NCI-H460 (cell line): Measurements from ENCODE around the gene KIAA0040. TPM values are rescaled to one million over a fixed set of nuclear protein-coding genes. Genes with fewer than 3 reads are reported as not detected.

Experiments
- DNase-seq: peaks from one replicate; pipeline ENCODE4 v3.0.0-alpha.2; 2016; ENCODE audit warnings: low read depth; ENCODE audit errors: extremely low read depth
- total RNA-seq: library from RNA; depleted of rRNA; stranded (reverse); fragments of >200 nt; shearing (Covaris generic); gene quantifications from 2 replicates; pipeline ENCODE4 v1.2.3, GENCODE V29; 2014

KIAA0040 gene
- total RNA-seq, 1 experiment from 2014 or later: 5.0 TPM

DNA sequence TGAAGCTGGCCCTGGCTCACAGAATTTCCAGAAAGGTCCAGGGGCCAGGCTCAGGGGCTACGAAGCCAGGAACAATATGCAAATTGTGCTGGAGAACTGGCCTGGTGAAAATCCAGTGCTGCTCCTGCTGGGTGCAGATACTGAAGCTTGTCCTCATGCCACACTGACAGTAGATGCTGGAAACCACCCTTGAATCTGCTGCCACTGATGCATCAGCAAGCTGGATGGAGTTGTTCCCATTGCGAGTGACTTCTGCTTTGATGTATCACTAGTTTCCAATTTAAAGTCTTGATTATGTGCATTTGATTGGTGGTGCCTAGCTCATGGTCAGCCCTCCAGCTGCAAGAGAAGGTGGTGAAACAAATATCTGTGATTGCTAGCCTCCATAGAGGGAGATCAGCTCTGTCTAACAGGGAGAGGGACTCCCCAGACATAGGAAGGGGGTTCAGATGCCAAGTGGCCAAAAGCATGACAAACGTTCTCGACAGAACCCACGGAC lies 11.0 kb upstream of the KIAA0040 start:
- no peak for DNase-seq

DNA sequence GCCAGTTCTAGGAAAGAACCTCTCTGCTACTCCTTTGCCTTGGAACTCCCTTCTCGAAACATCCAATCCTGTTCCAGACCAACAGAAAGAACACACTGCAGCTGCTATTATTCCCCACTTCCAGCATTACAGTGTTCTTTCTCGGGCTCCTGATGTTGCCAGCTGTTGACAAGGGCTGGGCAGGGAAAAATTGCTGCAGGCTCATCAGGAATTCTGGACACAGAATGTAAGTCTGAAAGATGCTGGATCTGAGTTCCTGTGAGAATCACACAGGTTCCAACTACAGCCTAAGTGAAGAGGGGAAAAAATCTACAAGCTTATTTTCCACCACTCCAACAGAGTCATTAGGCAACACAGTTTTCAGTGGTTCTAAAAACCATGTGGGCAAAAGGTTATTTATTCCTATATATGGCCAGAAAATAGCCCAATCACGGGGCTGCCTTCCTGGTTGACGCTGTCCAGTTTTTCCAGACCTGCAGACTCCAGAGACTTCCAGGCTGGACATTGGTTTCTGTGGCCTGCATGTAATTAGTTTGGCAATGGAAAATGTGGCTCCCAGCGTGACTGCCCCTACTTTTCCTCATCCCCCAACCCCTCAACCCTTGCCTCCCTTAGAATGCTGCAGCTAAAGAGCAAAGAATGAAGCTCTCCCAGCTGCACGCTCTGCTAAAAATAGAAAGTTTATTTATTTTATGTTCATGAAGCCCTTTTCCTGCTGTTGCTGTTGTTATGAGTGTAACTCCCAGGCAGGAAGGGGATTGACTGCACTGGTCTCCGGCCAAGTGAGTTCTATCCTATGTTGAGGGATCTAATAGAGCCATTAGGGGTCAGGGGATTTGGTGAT lies 8.3 kb upstream of the KIAA0040 start:
- DNase-seq: no peak

DNA sequence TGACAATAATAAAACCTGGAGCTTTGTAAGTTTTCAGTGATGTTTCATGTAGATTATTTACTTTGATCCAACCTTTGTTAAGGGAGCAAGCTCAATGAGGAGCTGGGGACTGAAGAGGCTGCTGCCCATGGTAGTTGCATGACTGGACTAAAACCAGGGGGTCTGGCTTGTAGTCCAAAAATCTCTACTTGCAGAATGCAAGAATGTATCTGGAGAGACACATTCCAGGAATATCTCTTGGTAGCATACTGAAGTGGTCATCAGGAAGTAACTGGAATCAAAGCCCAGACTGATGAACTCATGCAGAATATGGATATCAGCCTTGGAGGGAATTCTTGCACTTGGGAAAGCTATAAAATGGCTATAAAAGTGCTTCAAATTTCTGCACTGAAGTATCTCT lies 5.8 kb upstream of the KIAA0040 start:
- no peak for DNase-seq

DNA sequence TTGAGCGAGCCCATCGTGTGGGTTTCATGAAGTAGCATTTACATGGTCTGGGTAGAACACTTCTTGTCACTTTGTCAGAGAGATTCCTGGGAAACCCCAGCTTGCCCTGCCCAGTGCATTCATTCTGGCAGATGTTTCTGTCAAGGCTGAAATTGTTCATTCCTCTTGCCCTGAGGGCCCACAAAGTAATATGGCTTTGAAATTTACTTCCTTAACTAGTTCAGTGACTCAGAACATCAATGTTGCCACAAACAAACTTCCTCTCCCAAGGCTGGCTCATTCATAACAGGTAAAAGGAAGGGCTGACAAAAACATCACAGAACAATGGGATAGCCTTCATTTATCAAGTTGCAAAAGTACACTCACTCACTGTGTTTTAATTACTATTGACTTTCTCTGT lies 5.0 kb upstream of the KIAA0040 start:
- no peak for DNase-seq

GRCh38 chr1:175195798-175196197 lies 3.2 kb upstream of the KIAA0040 start:
- no peak for DNase-seq

- no peak for DNase-seq
Observed at GRCh38 chr1:175195281-175195680, 2.7 kb upstream of the KIAA0040 start.

GRCh38 chr1:175193527-175193910 lies 943 bp upstream of the KIAA0040 start:
- DNase-seq: no peak

DNA sequence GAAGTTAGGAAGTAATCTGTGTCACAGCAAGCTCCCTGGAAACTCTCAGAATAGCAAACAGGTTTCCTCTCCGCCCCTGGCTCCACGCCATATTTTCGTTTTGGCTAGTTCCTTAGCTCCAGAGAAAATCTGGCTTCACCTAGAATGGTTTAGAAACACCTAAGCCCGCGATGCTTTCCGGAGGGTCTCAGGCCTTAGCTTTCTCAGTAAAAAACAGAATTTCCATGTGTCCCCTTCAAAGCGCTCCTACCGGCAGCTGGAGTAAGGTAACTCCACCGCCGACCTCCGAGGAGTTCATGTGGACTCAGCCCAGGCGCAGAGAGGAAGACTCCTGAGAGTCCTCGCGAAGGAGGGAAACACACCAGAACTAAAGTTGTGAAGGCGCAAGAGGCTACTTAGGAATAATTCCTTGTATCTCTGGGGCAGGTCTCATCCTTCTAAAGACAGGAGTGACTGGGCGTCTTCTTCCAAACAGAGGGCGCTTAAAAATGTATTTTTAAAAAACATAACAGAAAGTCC lies 406 bp downstream of the KIAA0040 start:
- no peak for DNase-seq

GRCh38 chr1:175191659-175192058 lies 917 bp downstream of the KIAA0040 start:
- DNase-seq: no peak

DNA sequence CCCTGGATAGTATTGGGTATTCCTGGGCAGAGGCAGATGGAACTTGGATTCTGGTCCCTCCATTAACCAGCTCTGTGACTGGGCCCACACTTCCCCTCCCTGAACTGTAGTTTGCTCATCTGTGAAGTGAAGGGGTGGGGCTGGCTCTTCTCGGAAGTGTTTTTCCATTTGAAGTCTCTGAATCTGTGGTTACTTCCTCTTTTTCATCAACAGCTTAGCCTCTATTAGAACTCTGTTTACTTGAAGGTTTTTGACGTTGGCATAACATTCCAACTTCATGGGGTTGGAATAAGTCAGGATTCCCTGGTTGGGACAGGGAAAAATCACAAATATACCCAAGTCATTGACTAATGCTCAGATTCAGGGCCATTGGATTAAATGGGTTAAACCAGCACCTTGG lies 3.6 kb downstream of the KIAA0040 start:
- no peak for DNase-seq

- no peak for DNase-seq
Observed at GRCh38 chr1:175186433-175187160, 6.0 kb downstream of the KIAA0040 start.

DNA sequence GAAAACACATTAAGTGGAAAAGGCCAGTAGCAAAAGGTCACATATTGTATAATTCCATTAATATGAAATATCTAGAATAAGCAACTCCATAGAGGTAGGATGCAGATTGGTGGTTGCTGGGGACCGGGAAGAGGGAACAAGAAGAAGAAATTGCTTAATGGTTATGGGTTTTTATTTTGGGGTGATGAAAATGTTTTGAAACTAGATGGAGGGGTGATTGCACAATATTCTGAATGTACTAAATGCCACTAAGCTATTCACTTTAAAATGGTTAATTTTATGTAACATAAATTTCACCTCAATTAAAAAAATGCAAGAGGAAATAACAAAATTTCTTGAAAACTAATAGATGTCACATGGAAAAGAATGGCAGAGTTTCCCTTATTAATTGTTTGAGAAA lies 6.7 kb downstream of the KIAA0040 start:
- DNase-seq: no peak

- DNase-seq: no peak
Observed at GRCh38 chr1:175183586-175183985, 9.0 kb downstream of the KIAA0040 start.

DNA sequence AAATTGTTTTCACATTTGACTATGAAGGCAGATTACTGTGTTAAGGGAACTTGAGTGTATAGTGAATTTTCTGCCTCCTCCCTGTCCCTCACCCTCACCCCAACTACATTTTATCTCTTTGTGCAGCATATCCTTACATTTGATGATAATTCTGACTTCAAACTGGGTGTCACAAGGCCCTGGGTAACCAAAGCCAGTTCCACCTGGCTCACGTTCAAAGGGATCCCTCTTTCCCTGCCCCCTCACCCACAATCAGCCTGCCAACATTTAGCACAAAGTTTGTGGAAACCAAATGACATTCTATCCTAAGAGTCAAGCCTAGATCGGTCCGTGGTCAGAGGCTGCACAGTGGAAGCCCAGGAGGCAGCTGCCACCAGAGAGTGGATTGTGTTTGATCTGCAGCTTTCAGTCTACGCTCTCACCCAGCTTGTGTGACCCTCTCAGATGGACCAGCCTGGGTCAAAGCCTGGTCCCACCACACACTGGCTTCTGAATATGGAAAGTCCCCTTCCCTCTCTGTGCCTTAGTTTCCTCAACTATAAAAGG lies 10.3 kb downstream of the KIAA0040 start:
- no peak for DNase-seq

DNA sequence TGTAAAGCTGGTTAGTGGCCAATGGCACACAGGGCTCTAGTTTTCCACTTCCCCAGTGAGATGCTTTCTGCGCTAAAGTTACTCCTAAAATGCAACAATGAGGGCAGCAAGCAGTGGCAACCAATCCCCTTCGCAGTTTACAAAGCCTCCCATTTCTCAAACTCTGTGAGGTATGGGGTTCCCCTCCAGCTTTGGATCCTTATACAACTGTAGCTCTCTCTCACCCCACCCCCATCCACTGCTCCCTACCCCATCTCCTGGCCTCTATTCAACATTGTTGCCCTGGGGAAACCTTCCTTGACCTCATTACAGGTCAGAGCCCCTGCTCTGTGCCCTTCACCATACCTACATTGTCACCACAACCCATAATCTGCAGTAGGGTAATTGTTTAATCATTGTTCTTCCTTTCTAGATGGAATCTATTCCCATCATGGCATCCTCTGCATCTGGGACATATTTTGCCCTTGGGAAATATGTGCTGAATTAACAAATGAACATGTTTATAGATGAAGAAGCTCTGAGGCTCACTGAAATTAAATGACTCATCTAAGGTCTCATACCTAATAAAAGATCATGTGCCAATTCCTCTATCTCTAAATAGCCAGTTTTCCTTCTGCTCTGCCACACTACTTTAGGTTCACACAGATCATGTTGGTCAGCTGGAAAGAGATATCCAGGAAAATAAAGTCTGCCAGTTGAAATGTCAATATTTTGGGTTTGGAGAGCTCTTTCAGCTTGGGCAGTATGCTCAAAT lies 12.6 kb downstream of the KIAA0040 start:
- DNase-seq: no peak

DNA sequence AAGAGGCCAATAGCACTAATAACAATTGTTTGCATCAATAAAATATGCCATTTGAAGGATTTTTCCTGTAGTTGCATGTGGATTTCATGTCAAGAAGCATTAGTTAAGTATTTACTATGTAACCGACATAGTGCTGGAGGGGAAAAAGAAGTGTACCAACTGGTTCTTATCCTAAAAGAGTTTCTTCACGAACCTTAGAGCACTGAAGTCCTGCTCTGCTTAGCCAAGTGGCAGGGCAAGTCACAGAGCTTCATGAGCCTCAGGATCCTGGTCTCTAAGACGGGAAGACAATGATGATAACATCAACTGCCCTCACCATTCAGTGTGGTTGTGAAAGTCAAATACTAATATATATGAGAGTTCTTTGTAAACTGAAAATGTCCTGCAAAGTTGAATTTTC lies 14.1 kb downstream of the KIAA0040 start:
- no peak for DNase-seq

DNA sequence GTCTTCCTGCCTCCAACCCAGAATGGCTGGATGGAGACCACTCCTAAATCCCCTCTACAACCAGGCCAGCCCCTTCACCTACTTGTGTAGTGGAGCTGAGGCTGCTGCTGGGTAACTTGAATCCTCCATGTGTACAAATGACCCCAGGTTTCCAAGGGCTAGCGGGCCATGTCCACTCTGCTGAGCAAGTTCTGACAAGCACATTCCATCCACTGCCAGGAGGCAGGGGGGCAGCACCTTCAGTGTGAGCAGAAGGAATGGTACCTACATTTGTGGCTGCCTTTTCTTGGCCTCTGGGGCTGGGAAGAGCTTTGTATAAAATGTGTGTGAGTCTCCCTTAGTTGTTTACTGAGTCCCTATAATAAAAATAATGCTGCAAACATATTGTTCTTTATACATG lies 14.5 kb downstream of the KIAA0040 start:
- no peak for DNase-seq

DNA sequence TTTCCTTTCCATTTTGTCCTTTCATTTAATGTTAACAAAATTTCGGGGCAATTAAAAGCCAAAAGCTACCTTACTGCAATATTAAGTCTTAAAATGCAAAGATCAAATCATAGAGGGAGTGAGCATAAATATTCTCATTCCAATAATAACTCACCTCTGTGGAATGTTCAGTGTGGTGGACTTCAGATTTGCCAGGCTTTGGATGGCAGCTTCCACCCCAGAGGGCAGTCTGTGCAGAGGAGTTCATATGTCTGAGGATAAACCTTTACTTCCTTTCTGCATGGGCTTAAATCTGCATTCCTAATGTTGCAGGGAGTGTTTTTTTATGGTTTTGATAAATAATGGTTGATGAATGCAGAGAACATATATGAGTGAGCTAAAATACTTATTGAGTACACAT lies 16.3 kb downstream of the KIAA0040 start:
- no peak for DNase-seq

- no peak for DNase-seq
Observed at GRCh38 chr1:175174309-175175102, 18.1 kb downstream of the KIAA0040 start.

GRCh38 chr1:175173531-175173930 lies 19.0 kb downstream of the KIAA0040 start:
- no peak for DNase-seq
